Upper lobe of left lung (tissue), 4 donors: ENCODE results near the gene TMEM121.

Experiments used
- EP300 ChIP-seq, 4 donors: sonication (generic); formaldehyde crosslinking; IDR thresholded peaks; one replicate each; pipeline ENCODE4 v1.5.1; 2017; ENCODE audit warnings: antibody characterized with exemption in 4 of 4, control low read depth in 2 of 4
- POLR2A ChIP-seq, 4 donors: fragments of 450-650 bp; IDR thresholded peaks; one replicate each; pipeline ENCODE4 v1.5.1; 2016 to 2017; ENCODE audit warnings: antibody characterized with exemption in 4 of 4, mild to moderate bottlenecking in 2 of 4
- POLR2AphosphoS5 ChIP-seq, 2 donors: sonication (generic); formaldehyde crosslinking; IDR thresholded peaks; one replicate each; pipeline ENCODE4 v1.5.1; 2017; ENCODE audit warnings: antibody characterized with exemption in 2 of 2
- TF ChIP-seq, protein P1 (sequence below), 6 experiments: fragments of 450-650 bp in 4 of 6; fragments of 200-600 bp in 2 of 6; sonication (generic) in 2 of 6; IDR thresholded peaks; one replicate each; pipeline ENCODE4 v1.5.1; 2016 to 2019; ENCODE audit warnings: antibody characterized with exemption in 6 of 6

DNA sequence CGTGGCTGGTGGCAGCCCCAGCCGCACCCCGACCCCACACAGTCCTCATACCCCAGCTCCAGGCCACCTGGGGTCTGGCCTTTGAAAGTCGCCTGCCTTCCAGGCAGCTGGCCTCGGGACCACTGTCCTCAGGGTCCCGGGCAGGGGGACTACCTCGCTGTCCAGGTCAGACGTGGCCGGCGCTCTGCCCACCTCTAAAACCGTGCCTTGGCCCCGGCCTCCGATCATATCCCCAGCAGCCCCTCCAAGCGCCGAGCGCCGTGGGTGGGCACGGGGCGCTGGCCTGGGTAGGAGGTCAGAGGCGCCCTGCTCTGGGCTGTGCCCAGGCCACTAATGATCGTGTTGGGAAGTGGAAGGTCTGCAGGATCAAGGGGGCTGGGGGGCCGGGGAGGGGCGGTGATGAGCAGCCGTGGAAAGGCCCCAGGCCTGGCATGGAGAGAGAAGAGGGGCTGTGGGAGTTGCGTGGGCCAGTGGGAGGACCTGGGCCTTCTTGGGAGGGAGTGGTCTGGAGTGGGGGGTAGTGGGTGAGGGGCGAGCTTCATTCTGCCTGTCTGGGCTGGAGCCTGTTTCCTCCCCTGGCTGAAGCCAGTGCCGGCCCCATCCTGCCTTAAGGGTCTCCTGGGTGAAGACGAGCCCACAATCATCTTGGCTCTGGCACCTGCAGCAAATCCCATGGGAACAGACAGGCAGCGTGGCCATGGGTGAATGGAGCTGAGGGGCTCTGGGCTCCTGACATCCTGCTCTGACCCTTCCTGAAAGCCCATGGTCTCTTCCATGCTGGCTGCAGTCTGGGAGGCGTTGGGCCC lies 4.9 kb downstream of the TMEM121 start:
- TF ChIP-seq, protein P1, sequence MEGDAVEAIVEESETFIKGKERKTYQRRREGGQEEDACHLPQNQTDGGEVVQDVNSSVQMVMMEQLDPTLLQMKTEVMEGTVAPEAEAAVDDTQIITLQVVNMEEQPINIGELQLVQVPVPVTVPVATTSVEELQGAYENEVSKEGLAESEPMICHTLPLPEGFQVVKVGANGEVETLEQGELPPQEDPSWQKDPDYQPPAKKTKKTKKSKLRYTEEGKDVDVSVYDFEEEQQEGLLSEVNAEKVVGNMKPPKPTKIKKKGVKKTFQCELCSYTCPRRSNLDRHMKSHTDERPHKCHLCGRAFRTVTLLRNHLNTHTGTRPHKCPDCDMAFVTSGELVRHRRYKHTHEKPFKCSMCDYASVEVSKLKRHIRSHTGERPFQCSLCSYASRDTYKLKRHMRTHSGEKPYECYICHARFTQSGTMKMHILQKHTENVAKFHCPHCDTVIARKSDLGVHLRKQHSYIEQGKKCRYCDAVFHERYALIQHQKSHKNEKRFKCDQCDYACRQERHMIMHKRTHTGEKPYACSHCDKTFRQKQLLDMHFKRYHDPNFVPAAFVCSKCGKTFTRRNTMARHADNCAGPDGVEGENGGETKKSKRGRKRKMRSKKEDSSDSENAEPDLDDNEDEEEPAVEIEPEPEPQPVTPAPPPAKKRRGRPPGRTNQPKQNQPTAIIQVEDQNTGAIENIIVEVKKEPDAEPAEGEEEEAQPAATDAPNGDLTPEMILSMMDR (IDR thresholded peaks at IDR 0.05), result no peak
- TF ChIP-seq EP300 (IDR thresholded peaks at IDR 0.05) (no peak), POLR2A (IDR thresholded peaks at IDR 0.05) (no peak), POLR2AphosphoS5 (IDR thresholded peaks at IDR 0.05) (no peak)
